Breast epithelium (tissue), 4 donors: ENCODE results near the gene RAB43. TPM values are rescaled to one million over a fixed set of nuclear protein-coding genes. Genes with fewer than 3 reads are reported as not detected.
"Not testable (repeated sequence)": the region's sequence is repeated elsewhere in the genome, so short reads cannot be mapped to it uniquely, and the experiment has no call there.

ENCODE experiments used
- DNase-seq, 2 donors: peaks; one replicate each; pipeline ENCODE4 v3.0.0-alpha.2; 2019; ENCODE audit warnings: low spot score in 2 of 2
- H3K27ac ChIP-seq, 2 donors: fragments of 200-600 bp; sonication (generic) in 1 of 2; one replicate each; pipeline ENCODE4 v1.5.1; 2016 to 2019; ENCODE audit warnings: mild to moderate bottlenecking in 1 of 2
- H3K27me3 ChIP-seq, 2 donors: fragments of 200-600 bp; sonication (generic) in 1 of 2; one replicate each; pipeline versions ENCODE4 v1.5.1 to v1.6.0; 2017 to 2019; ENCODE audit warnings: control low read depth in 1 of 2, mild to moderate bottlenecking in 1 of 2
- H3K36me3 ChIP-seq: fragments of 200-600 bp; one replicate; pipeline ENCODE4 v1.5.1; 2019
- H3K4me1 ChIP-seq, 2 donors: fragments of 200-600 bp; sonication (generic); one replicate each; pipeline ENCODE4 v1.5.1; 2016 to 2019; ENCODE audit warnings: control low read depth in 1 of 2
- H3K4me3 ChIP-seq, 3 donors: fragments of 200-600 bp; sonication (generic); 1 replicate in 2 of 3; 2 replicates in 1 of 3; pipeline ENCODE4 v1.5.1; 2016 to 2019; ENCODE audit warnings: mild to moderate bottlenecking in 3 of 3, moderate library complexity in 2 of 3
- H3K9me3 ChIP-seq, 2 donors: fragments of 200-600 bp; sonication (generic) in 1 of 2; one replicate each; pipeline ENCODE4 v1.5.1; 2016 to 2019; ENCODE audit warnings: control low read depth in 1 of 2
- POLR2A ChIP-seq: fragments of 450-650 bp; IDR thresholded peaks from one replicate; pipeline ENCODE4 v1.6.1; 2016; ENCODE audit warnings: antibody characterized with exemption, mild to moderate bottlenecking, moderate library complexity
- POLR2AphosphoS5 ChIP-seq, 3 donors: sonication (generic); formaldehyde crosslinking; IDR thresholded peaks; one replicate each; pipeline ENCODE4 v1.6.1; 2017; ENCODE audit warnings: antibody characterized with exemption in 3 of 3
- intact Hi-C: fragments of 100-400 bp; cut with DNase I; formaldehyde crosslinking; loops from one replicate; pipeline ENCODE4 v1.15.1; 2023; ENCODE audit warnings: low total_unique reads
- total RNA-seq, 3 donors: library from RNA; depleted of rRNA; stranded (reverse); fragments of >200 nt; gene quantifications; one replicate each; pipeline ENCODE4 v1.1.0, GENCODE V29; 2016
- TF ChIP-seq, protein P1 (sequence below), 3 donors: fragments of 450-650 bp; IDR thresholded peaks; one replicate each; pipeline ENCODE4 v1.5.1; 2016 to 2017; ENCODE audit warnings: antibody characterized with exemption in 3 of 3, mild to moderate bottlenecking in 3 of 3, moderate library complexity in 3 of 3

RAB43 gene
- total RNA-seq, 3 donors from 2014 or later = 5.6 to 17.0 (median 17.0) TPM

DNA sequence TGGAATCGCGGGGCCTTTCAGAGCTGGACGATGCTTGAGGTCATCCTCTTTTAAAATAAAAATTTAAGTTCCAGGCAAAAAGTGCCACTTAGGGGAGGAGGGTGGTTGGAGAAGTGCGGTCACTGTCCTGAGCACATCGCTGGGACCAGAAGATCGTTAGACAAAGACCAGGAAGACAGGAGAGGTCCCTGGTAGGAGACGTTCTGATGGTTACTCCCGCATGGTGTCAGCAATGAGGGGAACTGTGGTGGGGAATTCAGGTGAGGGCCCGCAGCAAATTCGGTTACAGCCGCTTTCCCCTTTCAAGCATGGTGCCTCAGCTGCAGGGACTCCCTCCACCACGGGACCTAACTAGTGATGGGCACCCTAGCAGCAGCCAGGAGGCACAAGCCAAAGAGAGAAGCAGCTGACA, 40.3 kb upstream of the RAB43 start:
- Histone ChIP-seq H3K27me3 (no peaks in the 10 kb centered on the region), H3K36me3 (peaks cover 4% of the 10 kb centered on the region), H3K4me1 (peaks cover 4 to 8% of the 10 kb centered on the region in 2 donors), H3K4me3 (peak overlapping the region; percentile 84 to 94 (median 91)), H3K9me3 (no peaks in the 10 kb centered on the region), H3K27ac (peak overlapping the region; percentile 96 to 98)
- DNase-seq = no peak
- intact Hi-C loops = no loop called here
- no peak for TF ChIP-seq POLR2A
- no peak for TF ChIP-seq POLR2AphosphoS5 (IDR thresholded peaks at IDR 0.05)
- TF ChIP-seq, protein P1, sequence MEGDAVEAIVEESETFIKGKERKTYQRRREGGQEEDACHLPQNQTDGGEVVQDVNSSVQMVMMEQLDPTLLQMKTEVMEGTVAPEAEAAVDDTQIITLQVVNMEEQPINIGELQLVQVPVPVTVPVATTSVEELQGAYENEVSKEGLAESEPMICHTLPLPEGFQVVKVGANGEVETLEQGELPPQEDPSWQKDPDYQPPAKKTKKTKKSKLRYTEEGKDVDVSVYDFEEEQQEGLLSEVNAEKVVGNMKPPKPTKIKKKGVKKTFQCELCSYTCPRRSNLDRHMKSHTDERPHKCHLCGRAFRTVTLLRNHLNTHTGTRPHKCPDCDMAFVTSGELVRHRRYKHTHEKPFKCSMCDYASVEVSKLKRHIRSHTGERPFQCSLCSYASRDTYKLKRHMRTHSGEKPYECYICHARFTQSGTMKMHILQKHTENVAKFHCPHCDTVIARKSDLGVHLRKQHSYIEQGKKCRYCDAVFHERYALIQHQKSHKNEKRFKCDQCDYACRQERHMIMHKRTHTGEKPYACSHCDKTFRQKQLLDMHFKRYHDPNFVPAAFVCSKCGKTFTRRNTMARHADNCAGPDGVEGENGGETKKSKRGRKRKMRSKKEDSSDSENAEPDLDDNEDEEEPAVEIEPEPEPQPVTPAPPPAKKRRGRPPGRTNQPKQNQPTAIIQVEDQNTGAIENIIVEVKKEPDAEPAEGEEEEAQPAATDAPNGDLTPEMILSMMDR (IDR thresholded peaks at IDR 0.05) = peak in 1 of 3 donors; percentile 5

DNA sequence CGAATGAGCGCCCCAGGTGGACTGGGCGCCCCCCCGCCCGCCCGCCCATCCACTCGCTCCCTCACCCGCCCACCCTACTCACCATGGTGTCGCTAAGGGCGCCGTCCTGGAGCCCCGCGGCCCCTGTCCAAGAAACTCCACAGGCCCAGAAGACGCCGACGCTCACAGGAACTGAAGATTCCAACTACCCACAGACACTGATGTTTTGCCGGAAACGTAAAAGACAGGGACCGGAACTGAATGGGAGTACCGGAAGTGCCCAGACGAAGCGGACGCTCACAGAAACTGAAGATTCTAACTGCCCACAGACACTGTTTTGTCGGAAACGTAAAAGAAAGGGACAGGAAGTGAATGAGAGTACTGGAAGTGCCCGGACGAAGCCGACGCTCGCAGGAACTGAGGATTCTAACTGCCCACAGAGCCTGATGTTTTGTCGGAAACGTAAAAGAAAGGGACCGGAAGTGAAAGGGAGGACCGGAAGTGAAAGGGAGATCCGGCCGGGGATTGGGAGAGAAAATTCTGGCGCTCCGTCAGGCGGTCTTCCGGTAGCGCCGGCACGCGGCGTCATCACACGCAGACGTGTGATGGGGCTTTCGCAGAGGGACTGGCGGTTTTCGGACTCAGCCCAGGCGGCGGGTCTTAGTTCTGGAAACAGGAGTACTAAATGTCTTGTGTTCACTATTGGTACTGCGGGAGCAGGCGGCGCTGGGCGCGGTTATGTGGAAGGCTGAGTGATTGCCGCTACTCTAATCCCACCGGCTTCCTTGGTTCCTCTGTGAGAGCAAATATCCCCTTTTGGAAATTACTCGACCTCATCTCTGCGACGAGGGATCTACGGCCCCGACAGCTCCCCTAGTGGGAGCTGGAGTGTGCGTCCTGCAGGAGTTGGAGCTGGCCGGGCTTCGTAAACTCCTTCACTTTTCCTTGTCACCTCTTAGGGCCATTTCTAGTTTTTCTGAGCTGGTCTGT, 39.6 kb upstream of the RAB43 start, which contains the start of gene ISY1:
Gene ISY1 (minus strand): TSS at position 173 of the 969 bp plus-strand sequence. CDS start 88 bp downstream, at position 85.
- no peaks in the 10 kb centered on the region for H3K36me3 ChIP-seq
- TF ChIP-seq, protein P1 (IDR thresholded peaks at IDR 0.05) = peak; percentile 20 to 73 (median 70)
- TF ChIP-seq POLR2AphosphoS5 (IDR thresholded peaks at IDR 0.05) (peak; percentile 87 to 92 (median 88)), POLR2A (peak; percentile 63)
- no peaks in the 10 kb centered on the region for H3K27me3 ChIP-seq
- peaks cover 4 to 8% of the 10 kb centered on the region in 2 donors for H3K4me1 ChIP-seq
- DNase-seq = peak; percentile 80 to 81
- intact Hi-C loops = no loop called here
- peak within 1 kb of the TSS; percentile 84 to 94 (median 91) for H3K4me3 ChIP-seq
- no peaks in the 10 kb centered on the region for H3K9me3 ChIP-seq
- H3K27ac ChIP-seq = peak within 1 kb of the TSS; percentile 96 to 98

DNA sequence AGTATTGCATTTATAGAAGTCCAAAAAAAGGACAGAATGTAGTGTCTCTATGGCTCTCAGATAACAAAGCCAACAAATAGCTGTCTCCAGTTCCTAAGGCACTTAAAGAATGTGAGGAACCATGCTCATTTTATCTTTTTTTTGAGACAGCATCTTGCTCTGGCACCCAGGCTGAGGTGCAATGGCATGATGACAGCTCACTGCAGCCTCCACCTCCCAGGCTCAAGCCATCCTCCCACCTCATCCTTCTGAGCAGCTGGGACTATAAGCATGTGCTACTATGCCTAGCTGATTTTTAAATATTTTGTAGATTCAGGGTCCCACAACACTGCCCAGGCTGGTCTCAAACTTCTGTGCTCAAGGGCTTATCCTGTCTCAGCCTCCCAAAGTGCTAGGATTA, 23.2 kb upstream of the RAB43 start:
- H3K4me3 ChIP-seq = no peak overlapping the region
- intact Hi-C loops = no loop called here
- H3K27ac ChIP-seq = no peak overlapping the region
- DNase-seq = no peak
- TF ChIP-seq, protein P1 (IDR thresholded peaks at IDR 0.05) = no peak
- no peak for TF ChIP-seq POLR2A
- TF ChIP-seq POLR2AphosphoS5 (IDR thresholded peaks at IDR 0.05) = no peak
- H3K36me3 ChIP-seq = no peaks in the 10 kb centered on the region
- no peaks in the 10 kb centered on the region for H3K9me3 ChIP-seq
- H3K4me1 ChIP-seq = no peaks in the 10 kb centered on the region
- no peaks in the 10 kb centered on the region for H3K27me3 ChIP-seq

DNA sequence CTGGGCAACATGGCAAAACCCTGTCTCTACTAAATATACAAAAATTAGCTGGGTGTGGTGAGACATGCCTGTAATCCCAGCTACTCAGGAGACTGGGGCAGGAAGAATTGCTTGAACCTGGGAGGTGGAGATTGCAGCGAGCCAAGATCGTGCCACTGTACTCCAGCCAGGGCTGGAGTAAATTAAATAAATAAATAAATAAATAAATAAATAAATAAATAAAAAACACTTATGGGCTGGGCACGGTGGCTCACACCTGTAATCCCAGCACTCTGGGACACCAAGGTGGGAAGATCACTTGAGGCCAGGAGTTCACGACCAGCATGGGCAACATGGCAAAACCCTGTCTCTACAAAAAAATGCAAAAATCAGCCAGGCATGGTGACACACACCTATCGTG, 19.4 kb upstream of the RAB43 start:
- H3K27me3 ChIP-seq, intact Hi-C loops, H3K36me3 ChIP-seq, H3K9me3 ChIP-seq, H3K4me3 ChIP-seq, H3K27ac ChIP-seq, DNase-seq, H3K4me1 ChIP-seq: not testable (repeated sequence)

DNA sequence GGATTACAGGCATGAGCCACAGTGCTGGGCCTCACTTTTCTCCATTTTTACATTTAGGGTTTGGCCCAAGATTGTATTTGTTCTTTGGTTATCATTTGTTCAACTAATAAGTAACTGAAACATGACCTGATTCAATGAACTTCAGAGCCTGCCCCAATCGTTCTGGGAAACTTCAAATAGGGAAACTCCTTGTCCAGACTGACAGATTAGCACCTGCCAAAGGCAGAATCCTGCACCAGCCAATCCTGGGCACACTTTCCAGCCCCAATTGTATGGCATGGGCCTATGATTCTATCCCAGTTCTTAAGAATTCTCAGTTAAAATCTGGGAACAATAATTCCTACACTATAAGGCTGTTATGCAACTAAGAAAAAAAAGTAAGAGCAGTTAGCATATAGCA, 18.3 kb upstream of the RAB43 start:
- Histone ChIP-seq H3K36me3 (no peaks in the 10 kb centered on the region), H3K27ac (no peak overlapping the region), H3K27me3 (no peaks in the 10 kb centered on the region), H3K9me3 (no peaks in the 10 kb centered on the region), H3K4me1 (no peaks in the 10 kb centered on the region), H3K4me3 (no peak overlapping the region)
- DNase-seq = no peak
- intact Hi-C loops = no loop called here
- TF ChIP-seq POLR2AphosphoS5 (IDR thresholded peaks at IDR 0.05) (no peak), POLR2A (no peak)
- TF ChIP-seq, protein P1 (IDR thresholded peaks at IDR 0.05) = no peak

DNA sequence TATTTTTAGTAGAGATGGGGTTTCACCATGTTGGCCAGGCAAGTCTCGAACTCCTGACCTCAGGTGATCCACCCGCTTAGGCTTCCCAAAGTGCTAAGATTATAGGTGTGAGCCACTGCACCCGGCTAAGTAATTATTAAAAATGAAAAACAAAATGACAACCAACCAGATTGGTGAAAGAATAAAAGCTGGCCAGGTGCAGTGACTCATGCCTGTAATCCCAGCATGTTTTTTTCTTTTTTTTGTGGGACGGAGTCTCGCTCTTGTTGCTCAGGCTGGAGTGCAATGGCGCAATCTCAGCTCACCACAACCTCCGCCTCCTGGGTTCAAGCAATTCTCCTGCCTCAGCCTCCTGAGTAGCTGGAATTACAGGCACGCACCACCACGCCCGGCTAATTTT, 14.7 kb upstream of the RAB43 start:
- H3K4me1 ChIP-seq, H3K4me3 ChIP-seq, DNase-seq, intact Hi-C loops, H3K27me3 ChIP-seq, H3K9me3 ChIP-seq, H3K27ac ChIP-seq, H3K36me3 ChIP-seq: not testable (repeated sequence)
